SK-N-SH treated with all-trans-retinoic acid at 6 μM for 48 hours (cell line): Measurements from ENCODE around the gene KPNB1.

Experiments
- ATAC-seq: fragments of 200-7000 bp; cut with Tn5 transposase; 3 replicates; pipeline ENCODE4 v1.9.1; 2020; ENCODE audit warnings: mild to moderate bottlenecking, moderate library complexity
- CREB5 ChIP-seq: fragments of 250-450 bp; sonication (Bioruptor Pico); IDR thresholded peaks from 2 replicates; pipeline ENCODE4 v1.5.1; 2020; ENCODE audit warnings: low read depth, mild to moderate bottlenecking, moderate library complexity
- CSDC2 ChIP-seq: fragments of 250-450 bp; sonication (Bioruptor Pico); IDR thresholded peaks from 2 replicates; pipeline ENCODE4 v1.5.0; 2020; ENCODE audit warnings: mild to moderate bottlenecking, moderate library complexity
- ESRRG ChIP-seq: fragments of 250-450 bp; sonication (Bioruptor Pico); IDR thresholded peaks from 2 replicates; pipeline ENCODE4 v1.6.1; 2021; ENCODE audit warnings: mild to moderate bottlenecking
- GLIS3 ChIP-seq: fragments of 250-450 bp; sonication (Bioruptor Pico); IDR thresholded peaks from 2 replicates; pipeline ENCODE4 v1.5.0; 2020; ENCODE audit warnings: mild to moderate bottlenecking, moderate library complexity
- ISL1 ChIP-seq: fragments of 250-450 bp; sonication (Bioruptor Pico); IDR thresholded peaks from 2 replicates; pipeline ENCODE4 v2.1.2; 2022; ENCODE audit warnings: mild to moderate bottlenecking, moderate library complexity
- OSR1 ChIP-seq: fragments of 250-450 bp; sonication (Bioruptor Pico); IDR thresholded peaks from 2 replicates; pipeline ENCODE4 v1.8.0; 2022; ENCODE audit warnings: moderate library complexity, mild to moderate bottlenecking, inconsistent platforms
- POU6F1 ChIP-seq: fragments of 250-450 bp; sonication (Bioruptor Pico); IDR thresholded peaks from 2 replicates; pipeline ENCODE4 v1.8.0; 2021; ENCODE audit warnings: low read depth, mild to moderate bottlenecking, moderate library complexity, borderline replicate concordance
- RARB ChIP-seq: fragments of 250-450 bp; sonication (Bioruptor Pico); IDR thresholded peaks from 2 replicates; pipeline ENCODE4 v1.8.0; 2021; ENCODE audit warnings: mild to moderate bottlenecking, moderate library complexity
- SNAI2 ChIP-seq: fragments of 250-450 bp; sonication (Bioruptor Pico); IDR thresholded peaks from 2 replicates; pipeline ENCODE4 v1.5.0; 2020; ENCODE audit warnings: mild to moderate bottlenecking, moderate library complexity
- TCF4 ChIP-seq: fragments of 250-450 bp; sonication (Bioruptor Pico); IDR thresholded peaks from 2 replicates; pipeline ENCODE4 v1.8.0; 2021; ENCODE audit warnings: mild to moderate bottlenecking, moderate library complexity, borderline replicate concordance
- TOX ChIP-seq: fragments of 250-450 bp; sonication (Bioruptor Pico); IDR thresholded peaks from 2 replicates; pipeline ENCODE4 v1.8.0; 2021; ENCODE audit warnings: mild to moderate bottlenecking, moderate library complexity, borderline replicate concordance
- ZC3H10 ChIP-seq: fragments of 250-450 bp; sonication (Bioruptor Pico); IDR thresholded peaks from 2 replicates; pipeline ENCODE4 v1.5.1; 2021; ENCODE audit warnings: mild to moderate bottlenecking, moderate library complexity
- ZFP3 ChIP-seq: fragments of 250-450 bp; sonication (Bioruptor Pico); IDR thresholded peaks from 2 replicates; pipeline ENCODE4 v1.5.0; 2020; ENCODE audit warnings: mild to moderate bottlenecking, moderate library complexity
- ZFP30 ChIP-seq: fragments of 450-650 bp; formaldehyde crosslinking; IDR thresholded peaks from 2 replicates; pipeline ENCODE4 v1.5.0; 2022; ENCODE audit warnings: mild to moderate bottlenecking, moderate library complexity
- ZNF8 ChIP-seq: fragments of 450-650 bp; formaldehyde crosslinking; IDR thresholded peaks from 2 replicates; pipeline ENCODE4 v1.5.0; 2020; ENCODE audit warnings: mild to moderate bottlenecking, moderate library complexity
- TF ChIP-seq, protein P1 (sequence below): fragments of 250-450 bp; sonication (Bioruptor Pico); IDR thresholded peaks from 2 replicates; pipeline ENCODE4 v1.5.1; 2021; ENCODE audit warnings: mild to moderate bottlenecking, moderate library complexity
- TF ChIP-seq, protein P2 (sequence below): fragments of 250-450 bp; sonication (Bioruptor Pico); IDR thresholded peaks from 2 replicates; pipeline ENCODE4 v1.5.0; 2020; ENCODE audit warnings: mild to moderate bottlenecking, moderate library complexity

The KPNB1 gene

GRCh38 chr17:47709594-47709993, 59.9 kb downstream of the KPNB1 start:
- ATAC-seq: no peak
- TF ChIP-seq CREB5 (no peak), ZC3H10 (CRISPR knock-in tag) (no peak), SNAI2 (no peak), ISL1 (CRISPR knock-in tag) (no peak), CSDC2 (CRISPR knock-in tag) (no peak), OSR1 (CRISPR knock-in tag) (no peak), ZFP30 (no peak)
- TF ChIP-seq, protein P1, sequence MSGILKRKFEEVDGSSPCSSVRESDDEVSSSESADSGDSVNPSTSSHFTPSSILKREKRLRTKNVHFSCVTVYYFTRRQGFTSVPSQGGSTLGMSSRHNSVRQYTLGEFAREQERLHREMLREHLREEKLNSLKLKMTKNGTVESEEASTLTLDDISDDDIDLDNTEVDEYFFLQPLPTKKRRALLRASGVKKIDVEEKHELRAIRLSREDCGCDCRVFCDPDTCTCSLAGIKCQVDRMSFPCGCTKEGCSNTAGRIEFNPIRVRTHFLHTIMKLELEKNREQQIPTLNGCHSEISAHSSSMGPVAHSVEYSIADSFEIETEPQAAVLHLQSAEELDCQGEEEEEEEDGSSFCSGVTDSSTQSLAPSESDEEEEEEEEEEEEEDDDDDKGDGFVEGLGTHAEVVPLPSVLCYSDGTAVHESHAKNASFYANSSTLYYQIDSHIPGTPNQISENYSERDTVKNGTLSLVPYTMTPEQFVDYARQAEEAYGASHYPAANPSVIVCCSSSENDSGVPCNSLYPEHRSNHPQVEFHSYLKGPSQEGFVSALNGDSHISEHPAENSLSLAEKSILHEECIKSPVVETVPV (CRISPR knock-in tag): no peak

DNA sequence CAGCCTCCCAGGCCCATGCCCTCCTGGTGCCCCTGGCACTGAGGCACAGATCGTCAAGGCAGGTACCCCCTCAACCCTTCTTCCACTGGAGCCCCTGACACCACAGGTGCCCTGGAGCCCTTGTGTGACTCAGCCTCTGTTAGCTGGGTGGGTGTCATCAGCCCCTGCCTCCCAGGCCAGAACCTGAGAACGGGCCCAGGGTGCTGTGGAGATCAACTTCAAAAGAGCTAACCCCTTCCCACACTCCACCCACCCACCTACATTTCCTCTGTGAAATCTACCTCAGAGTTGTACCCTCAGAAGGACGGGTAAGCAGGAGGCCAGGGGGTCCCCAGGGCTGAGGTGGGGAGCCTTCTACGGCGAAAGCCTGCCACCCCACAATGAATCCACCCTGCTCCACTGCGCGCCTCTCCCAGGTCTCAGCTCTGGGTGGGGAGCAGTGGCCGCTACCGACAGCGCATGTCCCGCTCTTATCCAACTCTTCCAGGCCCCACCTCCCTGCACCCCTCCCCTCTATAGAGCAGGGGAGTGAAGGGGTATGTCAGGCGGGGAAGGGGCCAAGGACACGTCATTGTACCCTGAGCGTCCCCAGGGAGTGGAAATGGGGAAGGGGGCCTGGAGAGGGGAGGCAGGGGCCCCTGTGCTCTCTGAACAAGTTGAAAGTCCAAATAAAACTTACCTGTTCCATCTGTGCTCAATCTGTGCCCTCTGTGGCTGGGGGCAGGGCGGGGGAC, 61.8 kb downstream of the KPNB1 start:
- no peak for TF ChIP-seq ZNF8 (CRISPR knock-in tag)
- no peak for TF ChIP-seq ZC3H10 (CRISPR knock-in tag)
- TF ChIP-seq, protein P1 (CRISPR knock-in tag): no peak
- no peak for TF ChIP-seq ZFP30
- no peak for TF ChIP-seq GLIS3 (CRISPR knock-in tag)
- TF ChIP-seq TOX (CRISPR knock-in tag): no peak
- TF ChIP-seq ESRRG (CRISPR knock-in tag): no peak
- no peak for TF ChIP-seq SNAI2
- TF ChIP-seq RARB (CRISPR knock-in tag): no peak
- TF ChIP-seq ZFP3 (CRISPR knock-in tag): no peak
- TF ChIP-seq TCF4: no peak
- TF ChIP-seq CSDC2 (CRISPR knock-in tag): no peak
- no peak for TF ChIP-seq OSR1 (CRISPR knock-in tag)
- ATAC-seq: no peak

- ATAC-seq: no peak
- TF ChIP-seq POU6F1 (CRISPR knock-in tag) (no peak), ZC3H10 (CRISPR knock-in tag) (no peak), ESRRG (CRISPR knock-in tag) (no peak), ZFP30 (no peak), OSR1 (CRISPR knock-in tag) (no peak), ZNF8 (CRISPR knock-in tag) (no peak)
- TF ChIP-seq, protein P2, sequence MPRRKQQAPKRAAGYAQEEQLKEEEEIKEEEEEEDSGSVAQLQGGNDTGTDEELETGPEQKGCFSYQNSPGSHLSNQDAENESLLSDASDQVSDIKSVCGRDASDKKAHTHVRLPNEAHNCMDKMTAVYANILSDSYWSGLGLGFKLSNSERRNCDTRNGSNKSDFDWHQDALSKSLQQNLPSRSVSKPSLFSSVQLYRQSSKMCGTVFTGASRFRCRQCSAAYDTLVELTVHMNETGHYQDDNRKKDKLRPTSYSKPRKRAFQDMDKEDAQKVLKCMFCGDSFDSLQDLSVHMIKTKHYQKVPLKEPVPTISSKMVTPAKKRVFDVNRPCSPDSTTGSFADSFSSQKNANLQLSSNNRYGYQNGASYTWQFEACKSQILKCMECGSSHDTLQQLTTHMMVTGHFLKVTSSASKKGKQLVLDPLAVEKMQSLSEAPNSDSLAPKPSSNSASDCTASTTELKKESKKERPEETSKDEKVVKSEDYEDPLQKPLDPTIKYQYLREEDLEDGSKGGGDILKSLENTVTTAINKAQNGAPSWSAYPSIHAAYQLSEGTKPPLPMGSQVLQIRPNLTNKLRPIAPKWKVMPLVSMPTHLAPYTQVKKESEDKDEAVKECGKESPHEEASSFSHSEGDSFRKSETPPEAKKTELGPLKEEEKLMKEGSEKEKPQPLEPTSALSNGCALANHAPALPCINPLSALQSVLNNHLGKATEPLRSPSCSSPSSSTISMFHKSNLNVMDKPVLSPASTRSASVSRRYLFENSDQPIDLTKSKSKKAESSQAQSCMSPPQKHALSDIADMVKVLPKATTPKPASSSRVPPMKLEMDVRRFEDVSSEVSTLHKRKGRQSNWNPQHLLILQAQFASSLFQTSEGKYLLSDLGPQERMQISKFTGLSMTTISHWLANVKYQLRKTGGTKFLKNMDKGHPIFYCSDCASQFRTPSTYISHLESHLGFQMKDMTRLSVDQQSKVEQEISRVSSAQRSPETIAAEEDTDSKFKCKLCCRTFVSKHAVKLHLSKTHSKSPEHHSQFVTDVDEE: no peak
- TF ChIP-seq, all 23 proteins: peak for 0
These were observed 62.8 kb downstream of the KPNB1 start for GRCh38 chr17:47712330-47713023.
